NCI-H1694 treated with DMSO at 0.1 percent for 48 hours (cell line): ENCODE results near the gene KCNH8.
"Not testable (repeated sequence)": the region's sequence is repeated elsewhere in the genome, so short reads cannot be mapped to it uniquely, and the experiment has no call there.

Experiments
- DNase-seq: peaks from one replicate; lab custom pipeline; 2025; lab: John Stamatoyannopoulos, UW

Gene KCNH8

DNA sequence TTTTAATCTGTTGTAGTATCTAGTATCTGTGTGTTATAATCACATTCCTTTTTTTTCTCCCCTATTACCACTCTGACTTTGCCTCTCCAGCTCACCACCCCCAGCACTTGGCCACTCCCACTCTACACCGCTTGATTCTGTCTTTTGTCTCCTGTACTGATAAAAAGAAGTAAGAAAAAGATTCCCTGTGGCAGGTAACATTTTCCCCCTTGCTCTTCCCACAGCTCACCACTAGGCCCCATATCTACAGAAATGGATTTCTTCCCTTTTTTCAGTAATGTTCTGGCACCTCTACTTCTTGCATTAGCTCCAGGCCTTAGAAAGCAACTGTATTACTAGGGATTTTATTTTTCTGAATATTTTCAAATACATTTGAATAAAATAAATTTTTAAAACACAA, 25.6 kb downstream of the KCNH8 start:
- no peak for DNase-seq

- DNase-seq = no peak
Observed at GRCh38 chr3:19183584-19183983, 35.3 kb downstream of the KCNH8 start.

DNA sequence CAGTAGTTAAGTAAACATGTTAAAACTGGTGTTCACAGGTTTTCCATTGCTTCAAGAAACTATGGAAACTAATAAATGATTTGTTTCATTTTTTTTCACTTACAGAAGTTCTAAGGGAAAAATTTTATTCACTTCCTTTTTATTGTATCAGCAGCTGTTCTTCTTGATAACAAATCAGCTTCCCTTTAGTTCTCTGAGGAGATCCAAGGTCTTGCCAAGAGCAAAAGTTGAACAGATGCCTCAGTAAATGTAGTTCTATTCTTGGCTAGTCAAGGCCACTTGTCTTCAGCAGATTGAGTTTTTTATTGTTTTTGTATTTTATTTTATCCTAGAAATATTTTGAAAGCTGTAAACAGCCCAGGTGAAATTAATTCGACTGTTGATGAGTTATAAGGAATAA, 41.8 kb downstream of the KCNH8 start:
- no peak for DNase-seq

- DNase-seq = no peak
Observed at GRCh38 chr3:19190602-19191001, 42.3 kb downstream of the KCNH8 start.

GRCh38 chr3:19199131-19199530, 50.8 kb downstream of the KCNH8 start:
- no peak for DNase-seq

- no peak for DNase-seq
Observed at GRCh38 chr3:19202303-19202702, 54.0 kb downstream of the KCNH8 start.

DNA sequence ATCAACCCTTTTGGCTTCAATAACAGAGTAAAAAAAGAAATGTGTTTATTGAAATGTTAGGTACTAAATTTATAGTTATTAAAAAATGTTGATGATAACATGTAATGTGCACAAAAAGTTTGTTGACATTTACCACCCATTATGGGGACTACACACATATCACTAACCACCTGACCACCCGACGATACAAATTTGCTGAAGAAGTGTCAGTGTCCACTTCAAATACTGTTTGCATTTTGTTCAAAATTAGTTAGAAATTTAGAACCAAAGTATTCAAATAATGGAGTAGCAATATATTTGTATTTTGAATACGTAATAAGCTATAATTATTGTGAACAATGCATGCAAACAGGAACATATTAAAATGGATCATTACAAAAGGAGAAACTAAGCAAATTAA, 54.4 kb downstream of the KCNH8 start:
- no peak for DNase-seq

GRCh38 chr3:19206540-19206939, 58.2 kb downstream of the KCNH8 start:
- DNase-seq = no peak

GRCh38 chr3:19213603-19214220, 65.4 kb downstream of the KCNH8 start:
- no peak for DNase-seq

DNA sequence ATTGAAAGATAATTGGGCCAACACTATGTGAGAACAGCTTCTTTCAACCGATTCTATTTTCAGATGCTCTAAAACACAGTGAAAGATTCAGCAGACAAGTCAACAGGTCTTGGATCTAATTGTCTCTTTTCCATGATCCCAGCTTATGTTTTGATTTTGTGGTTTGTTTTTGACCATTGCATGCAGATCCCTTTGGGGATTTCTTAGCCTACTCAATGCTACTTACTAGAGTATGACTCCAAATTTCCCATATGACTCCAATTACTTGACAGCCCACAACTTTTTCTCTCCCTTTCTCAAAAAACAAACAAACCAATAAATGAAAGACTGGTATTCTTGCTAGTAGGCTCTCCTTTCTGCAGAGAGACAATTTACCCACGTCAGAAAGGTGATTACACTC, 67.1 kb downstream of the KCNH8 start:
- no peak for DNase-seq

- no peak for DNase-seq
Observed at GRCh38 chr3:19216669-19217337, 68.5 kb downstream of the KCNH8 start.

DNA sequence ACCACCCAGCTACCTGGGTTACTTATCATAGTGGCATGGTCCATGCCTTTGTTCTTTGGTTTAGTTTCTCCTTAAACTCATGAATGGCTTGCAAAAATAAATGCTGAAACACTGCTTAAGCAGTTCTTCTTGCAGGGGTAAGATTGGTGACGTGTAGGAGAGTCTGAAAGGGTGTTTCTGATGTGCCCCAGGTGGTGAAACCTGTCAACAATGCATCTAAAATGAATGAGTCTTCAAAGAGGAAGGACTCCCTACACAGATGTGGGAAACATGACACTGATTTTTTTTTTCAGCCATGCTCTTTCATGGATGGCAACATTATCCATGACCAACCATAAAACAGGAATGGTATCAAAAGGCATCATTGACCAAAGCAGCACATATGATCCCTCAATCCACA, 72.0 kb downstream of the KCNH8 start:
- no peak for DNase-seq

GRCh38 chr3:19221081-19221480, 72.8 kb downstream of the KCNH8 start:
- no peak for DNase-seq

DNA sequence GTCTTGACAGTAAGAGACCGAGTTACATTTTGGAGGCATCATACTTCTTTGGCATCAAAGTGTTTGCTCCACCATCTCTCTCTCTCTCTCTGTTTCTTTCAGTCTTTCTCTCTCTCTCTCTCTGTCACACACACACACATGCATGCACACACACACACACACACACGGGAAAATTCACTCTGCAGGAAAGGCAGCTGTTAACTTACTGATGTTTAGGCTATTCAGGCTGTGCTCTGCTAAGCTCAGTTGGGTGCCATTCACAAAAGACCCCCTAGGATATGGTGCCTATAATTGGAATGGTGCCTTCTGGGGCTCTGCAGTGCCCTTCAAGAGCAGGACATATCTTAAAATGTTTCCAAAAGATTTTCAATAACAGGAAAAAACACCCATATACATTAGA, 78.2 kb downstream of the KCNH8 start:
- no peak for DNase-seq

DNA sequence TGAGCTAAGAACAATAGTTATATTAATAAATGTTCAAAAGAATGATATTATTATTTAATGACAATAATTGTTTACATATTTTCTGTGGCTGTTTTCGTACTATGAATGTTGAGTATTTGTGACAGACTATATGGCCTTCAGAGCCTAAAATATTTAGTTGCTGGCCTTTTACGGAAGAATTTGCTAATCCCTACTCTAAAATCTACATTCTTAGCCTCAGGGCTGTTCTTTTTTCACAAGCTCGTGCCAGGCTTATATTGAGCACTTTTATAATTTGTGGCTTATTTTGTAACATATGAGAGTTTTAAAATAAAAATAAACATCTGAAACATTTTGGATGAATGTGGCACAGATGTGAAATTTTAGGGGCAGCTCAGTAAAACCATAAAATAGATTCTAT, 79.9 kb downstream of the KCNH8 start:
- DNase-seq = no peak

DNA sequence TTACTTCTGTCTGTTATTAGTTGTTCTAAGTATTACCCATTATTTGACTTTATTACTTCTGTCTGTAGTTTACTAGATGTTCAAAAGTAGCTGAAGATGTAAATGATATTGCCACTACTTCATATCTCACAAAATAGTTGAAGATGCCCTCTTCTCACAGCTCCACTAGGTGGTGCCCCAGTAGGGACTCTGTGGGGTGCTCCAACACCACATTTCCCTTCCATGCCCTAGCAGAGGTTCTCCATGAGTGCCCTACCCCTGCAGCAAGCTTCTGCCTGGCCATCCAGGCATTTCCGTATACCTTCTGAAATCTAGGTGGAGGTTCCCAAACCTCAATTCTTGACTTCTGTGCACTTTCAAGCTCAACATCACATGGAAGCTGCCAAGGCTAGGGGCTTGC, 80.8 kb downstream of the KCNH8 start:
- no peak for DNase-seq

DNA sequence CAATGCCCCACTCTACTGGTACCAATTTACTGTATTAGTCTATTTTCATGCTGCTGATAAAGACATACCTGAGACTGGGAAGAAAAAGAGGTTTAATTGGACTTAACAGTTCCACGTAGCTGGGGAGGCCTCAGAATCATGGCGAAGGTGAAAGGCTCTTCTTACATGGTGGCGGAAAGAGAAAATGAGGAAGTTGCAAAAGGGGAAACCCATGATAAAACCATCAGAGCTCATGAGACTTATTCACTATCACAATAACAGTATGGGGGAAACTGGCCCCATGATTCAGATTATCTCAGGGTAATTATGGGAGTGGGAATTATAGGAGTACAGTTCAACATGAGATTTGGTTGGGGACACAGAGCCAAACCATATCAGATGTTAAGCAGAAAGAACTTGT, 81.6 kb downstream of the KCNH8 start:
- not testable (repeated sequence) for DNase-seq

- no peak for DNase-seq
Observed at GRCh38 chr3:19231792-19232461, 83.6 kb downstream of the KCNH8 start.

DNA sequence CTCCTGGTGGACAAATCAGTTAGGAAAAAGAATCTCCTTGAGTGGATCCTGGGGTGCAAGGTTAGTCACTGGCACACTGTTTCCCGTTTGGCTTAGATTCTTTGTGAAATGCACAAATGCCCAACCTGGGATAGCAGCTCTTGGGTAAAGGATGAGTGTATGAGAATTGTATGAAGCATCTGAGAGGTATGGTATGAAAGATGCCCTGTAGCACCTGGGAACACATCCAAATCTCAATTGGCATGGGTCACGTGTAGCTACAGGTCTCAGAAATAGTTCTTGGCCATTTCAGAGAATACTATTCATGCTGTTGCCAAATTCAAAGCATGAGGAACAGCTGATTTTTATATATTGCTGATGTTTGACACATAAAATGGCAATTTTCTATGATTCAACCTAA, 84.3 kb downstream of the KCNH8 start:
- no peak for DNase-seq

DNA sequence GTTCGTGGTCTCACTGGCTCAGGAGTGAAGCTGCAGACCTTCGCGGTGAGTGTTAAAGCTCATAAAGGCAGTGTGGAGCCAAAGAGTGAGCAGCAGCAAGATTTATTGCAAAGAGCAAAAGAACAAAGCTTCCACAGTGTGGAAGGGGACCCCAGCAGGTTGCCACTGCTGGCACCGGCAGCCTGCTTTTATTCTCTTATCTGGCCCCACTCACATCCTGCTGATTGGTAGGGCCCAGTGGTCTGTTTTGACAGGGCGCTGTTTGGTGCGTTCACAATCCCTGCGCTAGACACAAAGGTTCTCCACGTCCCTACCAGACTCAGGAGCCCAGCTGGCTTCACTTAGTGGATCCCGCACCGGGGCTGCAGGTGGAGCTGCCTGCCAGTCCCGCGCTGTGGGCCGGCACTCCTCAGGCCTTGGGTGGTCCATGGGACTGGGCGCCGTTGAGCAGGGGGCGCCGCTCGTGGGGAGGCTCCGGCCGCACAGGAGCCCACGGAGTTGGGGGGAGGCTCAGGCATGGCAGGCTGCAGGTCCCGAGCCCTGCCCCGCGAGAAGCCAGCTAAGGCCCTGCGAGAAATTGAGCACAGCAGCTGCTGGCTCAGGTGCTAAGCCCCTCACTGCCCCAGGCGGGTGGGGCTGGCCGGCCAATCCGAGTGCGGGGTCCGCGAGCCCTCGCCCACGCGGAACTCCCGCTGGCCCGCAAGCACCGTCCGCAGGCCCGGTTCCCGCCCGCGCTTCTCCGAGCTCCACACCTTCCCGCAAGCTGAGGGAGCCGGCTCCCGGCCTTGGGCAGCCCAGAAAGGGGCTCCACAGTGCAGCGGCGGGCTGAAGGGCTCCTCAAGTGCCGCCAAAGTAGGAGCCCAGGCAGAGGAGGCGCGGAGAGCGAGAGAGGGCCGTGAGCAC, 85.8 kb downstream of the KCNH8 start:
- DNase-seq = not testable (repeated sequence)

DNA sequence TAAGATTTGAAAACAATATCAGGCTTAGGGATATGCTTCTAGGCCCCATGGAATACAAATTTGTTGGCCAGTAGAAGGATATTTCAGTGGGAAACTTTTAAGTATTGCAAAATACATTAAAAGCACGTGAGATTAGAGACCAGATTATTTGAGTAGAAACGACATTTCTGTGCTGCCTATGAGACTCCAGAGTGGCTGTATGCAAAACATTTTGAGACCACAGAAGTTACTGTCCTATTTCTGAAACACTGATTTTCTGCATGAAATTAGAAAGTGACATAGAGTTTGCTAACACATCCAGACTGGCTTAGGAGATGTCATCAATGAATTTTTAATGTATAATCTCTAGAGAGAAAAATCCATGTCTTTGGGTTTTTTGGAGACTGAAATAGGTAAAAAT, 99.8 kb downstream of the KCNH8 start:
- no peak for DNase-seq

- DNase-seq = no peak
Observed at GRCh38 chr3:19248767-19249166, 100.5 kb downstream of the KCNH8 start.
